ENCODE results near the gene LRG1.
"Not testable (repeated sequence)": the region's sequence is repeated elsewhere in the genome, so short reads cannot be mapped to it uniquely, and the experiment has no call there.

Gene LRG1

DNA sequence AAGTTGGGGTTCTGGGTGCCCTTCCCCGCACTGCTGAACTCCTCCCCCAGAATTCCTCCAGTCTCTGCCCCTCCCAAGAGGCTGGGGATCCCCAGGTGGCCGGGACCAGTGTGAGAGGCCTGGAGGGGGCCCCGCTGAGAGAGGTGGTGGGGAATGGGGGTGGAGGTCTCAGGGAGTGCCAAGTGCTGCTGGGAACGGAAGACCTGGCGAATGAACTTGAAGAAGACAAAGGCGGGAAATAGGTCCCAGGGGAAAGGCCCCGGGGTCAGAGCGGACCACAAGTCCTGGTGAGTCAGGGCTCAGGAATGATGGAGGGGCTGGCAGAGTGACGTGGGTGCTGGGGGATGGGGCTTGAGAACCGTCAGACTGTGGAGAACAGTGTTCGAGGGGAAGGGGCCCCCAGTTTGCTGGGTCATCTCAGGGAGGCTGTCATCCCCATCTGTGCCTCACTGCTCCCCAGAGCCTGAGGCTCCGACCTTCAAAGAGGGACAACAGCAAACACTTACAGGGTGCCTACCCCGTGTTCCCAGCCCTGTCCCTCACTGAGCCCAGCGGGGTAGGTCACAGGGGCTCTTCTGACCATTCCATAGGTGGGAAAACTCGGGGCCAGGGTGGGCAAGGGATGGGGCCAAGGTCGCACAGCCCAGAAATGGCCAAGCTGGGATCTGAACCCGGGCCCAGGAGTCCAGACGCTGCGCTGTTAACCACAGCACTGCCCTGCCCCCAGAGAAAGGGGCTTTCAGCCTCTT is 35.6 kb upstream of the LRG1 start:
- DNase-seq, result no peak

DNA sequence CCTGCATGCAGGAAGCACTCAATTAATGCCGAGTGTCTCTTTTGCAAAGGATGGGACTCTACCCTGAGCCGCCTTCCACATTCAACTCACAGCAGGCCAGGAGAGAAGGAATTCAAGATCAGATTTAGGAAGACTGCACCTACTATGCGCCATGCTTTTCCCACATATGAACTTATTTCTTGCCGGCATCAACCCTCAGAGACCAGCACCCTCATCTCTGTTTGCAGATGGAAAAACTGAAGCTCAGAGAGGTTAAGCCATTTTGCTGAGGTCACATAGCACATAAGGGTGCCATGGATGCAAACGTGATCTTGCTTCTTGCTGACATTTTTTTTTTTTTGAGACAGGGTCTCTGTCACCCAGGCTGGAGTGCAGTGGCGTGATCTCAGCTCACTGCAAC is 33.8 kb upstream of the LRG1 start:
- DNase-seq, result no peak

DNA sequence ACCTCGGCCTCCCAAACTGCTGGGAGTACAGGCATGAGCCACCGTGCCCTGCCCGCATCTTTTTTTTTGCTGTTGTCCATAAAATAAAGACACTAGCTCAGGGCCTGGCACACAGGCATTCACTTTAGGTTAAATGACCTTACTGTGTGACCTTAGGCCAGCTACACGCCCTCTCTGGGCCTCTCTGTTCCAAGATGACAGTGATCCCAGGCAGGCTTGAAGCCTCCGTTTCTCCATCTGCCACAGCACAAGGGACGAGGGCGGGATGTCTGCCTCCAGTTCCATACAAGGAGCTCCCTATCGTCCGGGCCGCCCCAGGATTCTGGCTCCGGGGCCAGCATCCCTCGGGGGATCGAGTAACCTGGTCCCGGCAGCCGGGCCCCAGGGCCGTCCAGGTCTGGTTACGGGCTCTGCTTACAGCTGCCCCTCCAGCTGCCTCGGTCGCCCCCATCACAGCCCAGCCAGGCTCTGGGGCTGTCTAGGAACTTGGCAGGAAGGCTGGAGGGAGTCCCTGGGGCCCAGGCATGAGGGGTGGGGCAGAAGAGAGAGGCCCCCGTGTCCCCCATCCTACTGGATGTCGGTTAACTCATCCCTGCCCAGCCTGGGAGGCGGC is 31.6 kb upstream of the LRG1 start:
- no peak for DNase-seq

DNA sequence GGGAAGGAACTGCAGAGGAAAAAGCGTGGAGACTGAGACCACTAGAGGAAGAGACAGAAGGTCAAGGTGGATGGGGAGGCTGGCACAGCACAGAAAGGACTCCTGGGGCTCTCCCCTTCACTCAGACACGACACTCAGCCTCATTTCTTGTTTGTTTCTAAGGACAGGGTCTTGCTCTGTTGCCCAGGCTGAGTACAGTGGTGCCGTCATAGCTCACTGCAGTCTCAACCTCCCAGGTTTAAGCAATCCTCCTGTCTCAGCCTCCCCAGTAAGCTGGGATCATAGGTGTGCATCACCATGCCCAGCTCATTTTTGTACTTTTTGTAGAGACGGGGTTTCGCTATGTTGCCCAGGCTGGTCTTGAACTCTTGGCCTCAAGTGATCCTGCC is 31.1 kb upstream of the LRG1 start:
- no peak for DNase-seq

DNA sequence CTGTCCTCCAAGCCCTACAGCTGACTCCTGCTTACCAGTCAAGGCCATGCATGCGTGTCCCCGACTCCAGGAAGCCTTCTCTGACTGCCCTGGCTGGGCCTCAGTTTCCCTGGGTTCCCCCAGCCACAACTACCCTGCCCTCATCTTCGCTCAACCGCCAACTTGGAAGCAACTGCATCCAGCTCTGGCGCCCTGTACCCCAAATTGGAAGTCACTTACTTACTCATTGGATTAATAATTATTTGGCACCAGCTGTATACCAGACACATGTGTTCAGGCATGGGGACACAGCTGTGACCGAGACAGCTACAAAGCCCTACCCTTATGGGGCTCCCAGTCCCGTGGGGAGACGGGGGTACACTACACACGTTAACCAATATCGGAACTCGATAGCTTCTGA is 30.6 kb upstream of the LRG1 start:
- no peak for DNase-seq

DNA sequence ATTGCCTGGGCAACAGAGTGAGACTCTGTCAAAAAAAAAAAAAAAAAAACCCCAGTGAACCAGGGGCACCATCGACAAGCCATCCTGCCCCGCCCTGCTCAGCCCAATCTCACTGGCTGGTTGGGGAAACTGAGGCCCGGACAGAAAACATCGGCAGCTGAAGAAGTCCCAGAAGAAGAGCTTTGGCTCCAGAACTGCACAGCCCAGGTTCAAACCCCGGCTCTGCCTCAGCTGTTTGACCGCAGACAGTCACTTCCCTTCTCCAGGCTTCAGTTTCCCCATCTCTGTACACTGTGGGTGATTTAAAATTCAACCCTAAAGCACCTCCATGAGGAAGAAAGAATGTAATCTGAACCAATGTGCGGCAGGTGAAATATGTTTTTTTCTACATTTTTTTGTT is 29.1 kb upstream of the LRG1 start:
- no peak for DNase-seq

DNA sequence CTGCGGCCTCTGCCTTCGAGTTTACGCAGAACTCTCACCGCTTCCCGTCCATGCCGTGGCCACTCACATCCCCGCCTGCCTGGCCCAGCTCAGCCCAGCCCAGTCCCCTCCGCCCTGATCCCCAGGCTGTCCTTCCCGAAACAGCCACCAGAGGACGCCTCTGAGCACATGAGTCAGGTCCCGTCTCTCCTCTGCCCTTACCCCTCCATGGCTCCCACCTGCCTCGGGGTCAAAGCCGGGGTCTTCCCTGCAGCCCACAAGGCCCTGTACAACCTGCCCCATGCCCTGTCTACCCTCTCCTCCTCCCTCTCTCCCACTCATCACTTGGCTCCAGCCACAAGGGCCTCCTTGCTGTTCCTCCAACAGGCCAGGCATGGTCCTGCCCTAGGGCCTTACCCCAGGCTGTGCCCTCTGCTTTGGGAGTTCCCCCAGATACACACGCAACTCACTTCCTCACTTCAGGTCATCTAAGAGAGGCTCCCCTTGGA is 27.8 kb upstream of the LRG1 start:
- no peak for DNase-seq

DNA sequence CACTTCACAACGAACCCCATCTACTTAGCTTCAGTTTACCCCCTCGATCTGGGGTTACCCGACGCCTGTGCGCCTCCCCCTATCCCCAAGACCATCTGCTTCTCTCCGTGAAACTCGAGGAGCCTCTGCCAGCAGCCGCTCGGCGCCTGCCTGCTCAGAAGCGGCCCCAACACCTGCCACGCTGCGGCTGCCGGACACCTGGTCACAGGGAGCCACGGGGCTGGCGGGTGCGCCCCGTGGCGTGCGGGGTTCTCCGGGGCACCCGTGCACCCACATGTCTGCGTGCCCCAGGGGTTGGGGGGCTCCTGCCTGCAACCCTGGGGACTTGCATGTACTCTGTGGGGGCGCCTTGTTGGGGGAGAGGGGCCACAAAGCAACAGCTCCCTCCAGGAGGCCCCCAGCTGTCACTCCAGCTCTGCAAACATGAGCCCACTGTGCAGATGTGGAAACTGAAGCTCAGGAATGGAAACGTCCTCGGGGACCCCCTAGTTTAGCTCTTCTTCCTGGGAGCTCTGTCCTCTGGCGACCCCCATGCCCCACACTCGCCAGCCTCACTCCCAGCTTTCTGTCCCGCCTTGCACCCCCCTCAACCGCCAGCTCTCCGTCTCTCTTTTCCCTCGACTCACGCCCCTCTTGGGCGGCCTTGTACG is 26.7 kb upstream of the LRG1 start:
- no peak for DNase-seq

DNA sequence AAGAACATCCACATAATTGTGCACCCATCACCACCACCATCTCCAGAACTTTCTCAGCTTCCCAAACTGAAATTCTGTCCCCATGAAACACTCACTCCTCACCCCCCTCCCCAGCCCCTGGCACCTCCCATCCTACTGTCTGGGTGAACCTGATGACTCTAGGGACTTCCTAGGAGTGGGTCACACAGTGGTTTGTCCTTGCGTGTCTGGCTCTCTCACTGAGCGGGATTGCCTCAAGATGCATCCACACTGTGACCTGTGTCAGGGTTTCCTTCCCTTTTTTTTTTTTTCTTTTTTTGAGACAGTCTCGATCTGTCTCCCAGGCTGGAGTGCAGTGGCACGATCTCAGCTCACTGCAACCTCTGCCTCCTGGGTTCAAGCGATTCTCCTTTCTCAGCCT is 23.7 kb upstream of the LRG1 start:
- not testable (repeated sequence) for DNase-seq

DNA sequence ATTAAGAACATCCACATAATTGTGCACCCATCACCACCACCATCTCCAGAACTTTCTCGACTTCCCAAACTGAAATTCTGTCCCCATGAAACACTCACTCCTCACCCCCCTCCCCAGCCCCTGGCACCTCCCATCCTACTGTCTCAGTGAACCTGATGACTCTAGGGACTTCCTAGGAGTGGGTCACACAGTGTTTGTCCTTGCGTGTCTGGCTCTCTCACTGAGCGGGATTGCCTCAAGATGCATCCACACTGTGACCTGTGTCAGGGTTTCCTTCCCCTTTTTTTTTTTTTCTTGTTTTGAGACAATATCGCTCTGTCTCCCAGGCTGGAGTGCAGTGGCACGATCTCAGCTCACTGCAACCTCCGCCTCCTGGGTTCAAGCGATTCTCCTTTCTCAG is 22.2 kb upstream of the LRG1 start:
- DNase-seq, result not testable (repeated sequence)

DNA sequence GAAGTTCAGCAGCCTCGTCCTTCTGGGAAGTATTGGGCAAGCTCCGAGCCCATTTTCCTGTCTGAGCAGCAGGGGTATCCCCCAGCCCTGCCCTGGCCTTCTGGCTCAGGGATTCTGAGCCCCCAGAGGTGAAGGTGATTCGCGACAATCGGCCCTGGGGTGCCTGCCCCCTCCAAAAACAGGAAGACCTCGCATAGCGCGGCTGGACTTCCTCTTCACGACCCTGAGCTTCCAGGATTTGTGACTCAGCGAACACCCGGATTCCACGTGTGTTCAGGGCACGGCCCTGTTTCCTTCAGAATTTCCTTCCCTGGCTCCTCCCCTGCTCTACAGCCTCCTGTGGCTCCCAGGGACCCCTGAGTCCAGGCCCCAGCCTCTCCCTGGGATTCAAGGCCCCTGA is 19.7 kb upstream of the LRG1 start, which contains the start of gene SEMA6B:
SEMA6B (minus strand) TSS at position 116 of the 400 bp plus-strand sequence. CDS start 1,227 bp downstream, outside the sequence.
- DNase-seq, result no peak

DNA sequence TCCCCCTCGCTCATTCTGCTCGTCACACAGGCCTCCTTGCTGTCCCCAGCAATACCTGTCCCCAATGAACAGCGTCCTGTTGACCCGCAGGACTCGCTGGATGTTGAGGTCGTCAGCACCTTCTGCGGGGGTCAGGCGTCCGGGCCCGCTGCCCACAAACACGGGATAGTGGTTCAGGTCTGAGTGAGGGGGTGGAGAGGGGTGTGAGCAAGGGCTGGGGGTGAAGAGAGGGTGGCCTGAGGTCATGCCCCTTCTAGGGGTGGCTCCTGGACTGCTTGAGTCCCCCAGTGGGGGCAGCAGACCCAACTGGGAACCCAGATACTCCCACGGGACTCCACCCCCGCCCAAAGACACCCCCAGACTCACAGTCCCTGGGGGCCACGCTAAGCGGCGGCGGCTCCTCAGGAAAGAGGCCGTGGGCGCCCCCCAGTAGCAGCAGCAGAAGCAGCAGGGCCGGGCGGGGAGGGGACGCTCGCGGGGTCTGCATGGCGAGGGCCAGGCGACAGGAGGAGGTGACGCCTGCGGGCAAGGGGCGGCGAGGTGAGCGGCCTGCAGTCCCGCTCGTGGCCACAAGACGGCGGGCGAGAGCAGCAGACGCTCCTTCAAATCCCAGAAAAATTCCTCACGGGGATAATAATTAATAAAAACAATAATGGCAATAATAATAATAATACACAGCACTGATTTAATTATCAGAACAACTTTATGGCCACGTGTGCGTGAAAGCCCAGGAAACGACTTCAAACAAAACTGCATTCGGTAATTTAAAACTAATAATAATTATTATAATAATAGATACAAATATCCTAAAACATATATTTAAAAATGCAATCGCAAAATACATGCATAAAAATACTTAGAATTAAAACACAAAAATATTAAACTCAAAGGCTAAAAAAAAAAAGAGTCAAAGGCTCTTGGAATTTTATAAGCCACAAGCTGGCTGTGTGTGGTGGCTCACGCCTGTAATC is 18.4 kb upstream of the LRG1 start:
- no peak for DNase-seq

DNA sequence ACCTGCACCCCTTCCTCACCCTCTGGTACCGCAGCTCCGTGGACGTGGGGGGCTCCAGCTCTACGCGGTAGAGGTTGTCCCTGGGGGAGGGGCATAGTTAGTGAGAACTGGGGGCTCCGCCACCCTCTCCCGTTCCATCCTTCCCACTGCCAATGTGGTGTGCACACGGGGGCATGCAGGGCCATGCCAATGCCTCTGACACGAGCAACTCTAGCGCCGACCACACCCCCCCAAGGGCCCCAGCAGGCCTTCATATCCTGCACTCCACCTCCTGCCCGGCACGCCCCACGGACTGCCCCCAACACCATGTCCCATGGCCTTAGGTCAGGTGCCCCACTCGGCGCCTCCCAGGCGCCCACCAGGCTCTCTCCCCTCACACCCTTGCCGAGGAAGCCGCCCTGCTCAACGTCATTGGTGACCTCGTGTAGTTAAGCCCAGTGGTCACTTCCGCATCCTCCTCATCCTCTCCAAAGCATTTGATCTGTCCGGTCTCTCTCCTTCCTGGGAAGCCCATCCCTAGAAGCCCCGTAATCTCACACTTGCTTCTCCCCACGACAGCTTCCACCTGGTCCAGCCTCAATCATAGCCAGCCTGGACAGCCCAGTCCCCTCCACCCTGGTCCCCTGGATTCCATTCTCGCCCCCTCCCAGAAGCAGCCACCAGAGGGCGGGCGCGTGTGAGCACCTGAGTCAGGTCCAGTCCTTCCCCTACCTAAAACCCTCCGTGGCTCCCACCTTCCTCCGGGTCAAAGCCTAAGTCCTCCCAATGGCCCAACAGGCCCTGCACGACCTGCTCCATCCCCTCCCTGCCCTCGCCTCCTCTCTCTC is 17.5 kb upstream of the LRG1 start:
- DNase-seq, result no peak

DNA sequence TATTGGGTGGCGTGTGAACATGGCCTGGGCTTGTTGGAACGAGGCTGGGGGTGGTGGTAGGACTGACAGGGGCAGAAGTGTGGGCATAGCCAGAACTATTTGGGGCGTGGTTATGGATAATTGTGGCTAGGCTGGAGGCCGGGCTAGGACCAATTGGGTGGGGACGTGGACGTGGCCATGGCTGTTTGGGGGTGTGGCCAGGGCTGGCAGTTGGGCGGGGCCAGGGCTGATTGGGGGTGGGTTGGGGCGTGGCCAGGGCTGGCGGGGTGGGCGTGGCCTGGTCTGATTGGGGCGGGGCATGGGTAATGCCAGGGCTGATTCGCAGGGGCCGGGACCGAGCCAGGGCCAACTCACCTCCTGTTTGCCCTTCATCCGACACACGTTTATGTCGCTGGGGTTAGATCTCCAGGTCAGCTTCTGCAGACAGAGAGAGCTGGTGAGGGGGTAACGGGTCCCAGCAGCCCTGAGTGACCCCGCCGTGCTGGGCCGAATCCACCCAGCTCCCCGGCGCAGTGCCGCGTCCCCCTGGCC is 16.8 kb upstream of the LRG1 start:
- no peak for DNase-seq

DNA sequence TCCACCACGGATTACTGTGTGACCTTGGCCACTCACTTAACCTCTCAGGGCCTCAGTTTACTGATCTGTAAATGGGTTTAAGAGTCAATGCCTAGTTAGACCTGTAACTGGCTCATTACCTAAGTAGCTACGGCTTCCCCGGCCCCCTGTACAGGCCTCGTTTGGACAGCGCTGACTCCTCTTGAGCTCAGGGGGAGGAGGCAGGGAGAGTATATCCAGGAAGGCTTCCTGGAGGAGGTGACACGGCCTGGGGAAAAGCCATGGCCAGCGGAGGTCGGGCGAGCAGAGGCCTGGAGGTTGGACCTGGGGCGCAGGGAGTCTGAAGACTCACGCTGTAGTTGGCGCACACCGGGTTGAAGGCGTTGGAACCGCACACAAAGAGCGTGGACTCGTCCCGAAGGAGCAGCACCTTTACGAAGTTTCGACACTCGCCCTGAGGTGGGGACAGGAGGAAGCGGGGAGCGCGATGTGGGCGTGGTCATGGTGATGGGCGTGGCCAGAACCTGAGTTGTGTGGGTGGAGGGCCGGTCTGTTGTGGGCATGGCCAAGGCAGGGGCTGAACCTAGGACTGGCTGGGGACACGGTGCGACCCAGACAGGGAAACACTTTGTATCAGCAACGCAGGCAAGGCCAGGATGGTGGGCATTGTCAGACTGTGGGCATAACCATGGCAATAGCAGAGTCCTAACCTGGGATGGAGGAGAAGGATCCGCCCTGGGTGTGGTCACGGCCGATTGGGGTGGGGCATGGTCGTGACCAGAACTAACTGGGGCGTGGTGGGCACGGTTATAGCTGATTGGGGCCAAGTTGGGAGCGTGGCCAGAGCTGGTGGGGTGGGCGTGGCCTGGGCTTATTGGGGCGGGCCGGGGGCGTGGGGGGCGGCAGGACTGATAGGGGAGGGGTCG is 16.1 kb upstream of the LRG1 start:
- no peak for DNase-seq

DNA sequence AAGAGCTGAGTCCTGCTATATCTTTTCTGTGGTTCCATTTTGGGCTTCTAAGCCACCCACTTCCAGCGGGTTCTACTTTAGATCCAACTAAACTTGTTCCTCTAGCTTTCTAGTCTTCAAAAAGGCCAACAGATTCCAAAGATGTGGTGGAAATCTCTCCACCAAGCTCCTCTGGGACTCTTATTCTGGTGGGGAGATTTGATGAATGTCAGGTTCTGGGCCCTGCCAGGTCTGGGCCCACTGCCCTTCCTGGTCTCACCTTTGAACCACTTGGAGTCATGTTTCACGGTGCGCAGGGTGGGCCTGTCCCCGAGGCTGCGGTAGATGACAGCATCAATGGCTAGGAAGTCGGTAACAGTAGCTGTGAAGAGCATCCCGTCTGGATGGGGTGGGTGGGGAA is 14.9 kb upstream of the LRG1 start:
- no peak for DNase-seq

DNA sequence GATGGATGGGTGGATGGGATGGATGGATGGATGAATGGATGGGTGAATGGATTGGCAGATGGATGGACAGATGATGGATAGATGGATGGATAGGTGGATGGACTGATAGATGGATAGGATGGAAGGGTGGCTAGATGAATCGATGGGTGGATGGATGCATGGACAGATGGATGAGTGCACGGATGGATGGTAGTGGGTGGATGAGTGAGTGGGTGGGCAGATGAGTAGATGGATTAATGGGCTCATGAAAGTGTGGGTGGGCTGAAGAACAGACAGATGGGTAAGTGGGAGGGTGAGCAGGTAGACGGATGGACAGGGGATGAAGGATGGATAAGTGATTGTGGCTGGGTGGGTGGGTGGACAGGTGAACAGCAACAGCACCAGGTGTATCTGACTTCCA is 13.9 kb upstream of the LRG1 start:
- DNase-seq, result no peak

DNA sequence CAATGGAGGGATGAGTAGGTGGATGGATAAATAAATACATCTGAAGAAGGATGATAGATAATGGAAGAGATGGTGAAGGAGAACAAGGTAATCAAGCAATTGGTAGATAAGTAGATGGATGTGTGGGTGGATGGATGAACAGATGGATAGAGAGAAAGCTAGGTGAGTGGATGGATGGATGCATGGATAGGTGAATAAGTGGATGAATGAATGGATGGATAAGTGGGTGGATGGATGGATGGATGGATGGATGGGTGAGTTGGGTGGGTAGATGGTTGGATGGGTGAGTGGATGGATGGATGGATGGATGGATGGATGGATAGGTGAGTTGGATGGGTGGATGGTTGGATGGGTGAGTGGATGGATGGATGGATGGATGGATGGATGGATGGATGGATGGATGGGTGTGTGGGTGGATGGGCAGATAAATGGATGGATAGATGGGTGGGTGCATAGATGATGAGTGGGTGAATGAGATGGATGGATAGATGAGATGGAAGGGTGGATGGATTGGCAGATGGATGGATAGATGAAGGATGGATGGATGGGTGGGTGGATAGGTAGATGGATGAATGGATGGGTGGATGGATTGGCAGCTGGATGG is 13.4 kb upstream of the LRG1 start:
- no peak for DNase-seq

DNA sequence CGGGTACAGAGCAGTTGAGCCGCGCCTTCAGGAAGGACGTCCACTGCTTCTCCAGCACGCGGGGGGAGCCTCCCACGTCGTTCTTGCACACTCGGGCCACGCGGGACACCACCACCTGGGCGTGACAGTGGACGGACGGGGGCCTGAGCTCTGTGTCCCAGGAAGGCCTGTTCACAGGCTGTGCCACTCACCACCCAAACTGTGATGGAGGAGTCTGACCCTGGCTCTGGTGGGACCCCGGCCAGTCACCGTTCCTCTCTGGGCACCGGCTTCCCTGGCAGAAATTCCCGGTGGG is 12.6 kb upstream of the LRG1 start:
- DNase-seq, result no peak

DNA sequence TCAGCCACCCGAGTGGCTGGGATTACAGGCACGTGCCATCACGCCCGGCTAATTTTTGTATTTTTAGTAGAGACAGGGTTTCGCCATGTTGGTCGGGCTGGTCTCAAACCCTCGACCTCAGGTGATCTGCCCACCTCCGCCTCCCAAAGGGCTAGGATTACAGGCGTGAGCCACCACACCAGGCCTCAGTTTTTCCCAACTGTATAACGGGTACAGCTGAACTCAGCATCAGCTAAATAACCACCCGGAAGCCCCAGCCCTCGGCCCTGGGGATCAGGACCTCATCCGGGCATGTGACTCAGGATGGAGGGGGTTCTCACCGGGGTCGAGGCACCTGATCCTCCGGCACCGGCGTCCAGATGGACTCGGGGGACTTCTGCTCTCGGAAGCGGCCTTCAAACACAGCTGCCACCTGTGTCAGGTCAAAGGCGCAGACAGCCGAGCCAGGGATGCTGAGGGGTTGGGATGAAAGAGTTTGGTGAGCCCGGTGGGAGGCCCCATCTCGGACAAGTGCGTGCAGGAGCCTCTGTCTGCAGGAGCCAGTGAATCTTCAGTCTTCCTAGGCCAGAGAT is 10.7 kb upstream of the LRG1 start:
- no peak for DNase-seq
